HG03442 (cell line): Measurements from ENCODE around the gene TRPC1.
"Not testable (repeated sequence)": the region's sequence is repeated elsewhere in the genome, so short reads cannot be mapped to it uniquely, and the experiment has no call there.

Source experiments
- ATAC-seq: cut with Tn5 transposase; IDR thresholded peaks from one replicate; pipeline ENCODE4 v1.9.1; 2021; ENCODE audit warnings: mild to moderate bottlenecking, moderate library complexity; ENCODE audit not compliant: unreplicated experiment

TRPC1 gene

GRCh38 chr3:142723968-142724681, at the start of gene TRPC1:
TRPC1 (plus strand) TSS chr3:142724034; CDS start chr3:142724560, 526 bp downstream.
- ATAC-seq = peak; percentile 95

- ATAC-seq = no peak
Measured at GRCh38 chr3:142676151-142676550, 47.7 kb upstream of the TRPC1 start.

GRCh38 chr3:142680710-142681109, 43.1 kb upstream of the TRPC1 start:
- no peak for ATAC-seq

- ATAC-seq = no peak
Measured at GRCh38 chr3:142690613-142691012, 33.2 kb upstream of the TRPC1 start.

- no peak for ATAC-seq
Measured at GRCh38 chr3:142691527-142691926, 32.3 kb upstream of the TRPC1 start.

- no peak for ATAC-seq
Measured at GRCh38 chr3:142693136-142693853, 30.5 kb upstream of the TRPC1 start.

GRCh38 chr3:142694225-142694624, 29.6 kb upstream of the TRPC1 start:
- ATAC-seq = no peak

GRCh38 chr3:142705198-142705597, 18.6 kb upstream of the TRPC1 start:
- no peak for ATAC-seq

- ATAC-seq = no peak
Measured at GRCh38 chr3:142706321-142707127, 17.3 kb upstream of the TRPC1 start.

- ATAC-seq = no peak
Measured at GRCh38 chr3:142709207-142709606, 14.6 kb upstream of the TRPC1 start.

- not testable (repeated sequence) for ATAC-seq
Measured at GRCh38 chr3:142714882-142715281, 9.0 kb upstream of the TRPC1 start.

- ATAC-seq = no peak
Measured at GRCh38 chr3:142716102-142716501, 7.7 kb upstream of the TRPC1 start.

- ATAC-seq = no peak
Measured at GRCh38 chr3:142723665-142723967, 218 bp upstream of the TRPC1 start.

GRCh38 chr3:142724682-142725356, 985 bp downstream of the TRPC1 start:
- peak; percentile 18 for ATAC-seq

GRCh38 chr3:142725357-142725739, 1.5 kb downstream of the TRPC1 start:
- ATAC-seq = no peak

GRCh38 chr3:142726017-142726416, 2.2 kb downstream of the TRPC1 start:
- ATAC-seq = no peak

GRCh38 chr3:142732066-142732465, 8.2 kb downstream of the TRPC1 start:
- no peak for ATAC-seq

GRCh38 chr3:142734834-142735233, 11.0 kb downstream of the TRPC1 start:
- no peak for ATAC-seq

- ATAC-seq = no peak
Measured at GRCh38 chr3:142735462-142735861, 11.6 kb downstream of the TRPC1 start.

GRCh38 chr3:142738396-142738795, 14.6 kb downstream of the TRPC1 start:
- ATAC-seq = no peak

GRCh38 chr3:142746646-142747045, 22.8 kb downstream of the TRPC1 start:
- ATAC-seq = no peak
